Activated effector memory CD4-positive, alpha-beta T cell treated with anti-CD3 and anti-CD28 coated beads, Interleukin-2, amount 50 U/mL, for 16 hours (primary cell): Measurements from ENCODE around the gene PROM1.

Source experiments
- DNase-seq: peaks from one replicate; pipeline ENCODE4 v3.0.0-alpha.2; 2020

PROM1 gene

DNA sequence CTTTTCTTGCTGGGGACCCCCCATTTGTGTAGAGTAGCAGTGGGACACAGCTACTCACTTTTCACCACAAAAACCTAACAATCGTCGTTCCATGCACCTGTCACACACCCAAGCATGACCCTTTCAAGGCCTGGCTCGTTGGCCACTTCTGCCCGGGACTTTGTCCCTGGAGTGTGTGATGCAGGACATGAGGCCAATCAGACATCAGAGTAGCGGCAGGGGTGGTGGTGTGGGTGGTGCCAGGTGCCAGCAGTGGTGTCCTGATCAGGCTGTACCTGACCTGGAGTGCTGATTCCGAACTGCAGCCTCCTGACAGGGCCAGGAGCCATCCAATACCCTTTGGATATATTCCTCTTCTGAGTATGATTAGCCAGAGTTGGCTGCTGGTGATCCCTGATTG is 23.1 kb upstream of the PROM1 start:
- no peak for DNase-seq

- DNase-seq: no peak
Observed at GRCh38 chr4:16104520-16104919, 20.7 kb upstream of the PROM1 start.

DNA sequence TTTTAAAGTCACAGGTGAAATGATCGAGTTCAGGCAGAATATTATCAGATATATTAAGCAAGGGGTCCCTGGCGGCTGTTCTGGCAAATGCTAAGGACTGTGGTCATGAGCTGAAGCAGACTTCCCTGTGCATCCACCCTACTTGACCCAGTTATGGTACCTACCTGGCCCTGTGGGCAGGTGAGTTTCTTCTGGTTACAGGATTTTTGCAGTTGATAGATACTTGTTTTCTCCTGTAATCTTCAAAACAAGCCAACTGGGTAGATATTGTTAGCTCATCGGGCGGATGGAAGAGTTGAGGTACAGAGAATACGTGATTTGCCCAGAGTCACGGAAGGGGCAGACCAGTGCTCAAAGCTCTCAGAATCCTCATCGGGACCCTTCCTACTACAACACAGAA is 18.5 kb upstream of the PROM1 start:
- DNase-seq: no peak

DNA sequence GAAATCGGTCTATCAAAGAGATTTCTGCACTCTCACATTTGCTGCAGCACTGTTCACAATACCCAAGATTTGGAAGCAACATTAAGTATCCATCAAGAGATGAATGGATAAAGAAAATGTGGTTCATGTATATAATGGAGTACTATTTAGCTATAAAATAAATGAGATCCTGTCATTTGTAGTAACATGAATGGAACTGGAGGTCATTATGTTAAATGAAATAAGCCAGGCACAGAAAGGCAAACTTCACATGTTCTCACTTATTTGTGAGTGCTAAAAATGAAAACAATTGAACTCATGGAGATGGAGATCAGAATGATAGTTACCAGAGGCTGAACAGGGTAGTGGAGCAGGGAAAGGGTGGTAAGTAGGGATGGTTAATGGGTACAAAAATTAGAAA is 17.0 kb upstream of the PROM1 start:
- DNase-seq: no peak

DNA sequence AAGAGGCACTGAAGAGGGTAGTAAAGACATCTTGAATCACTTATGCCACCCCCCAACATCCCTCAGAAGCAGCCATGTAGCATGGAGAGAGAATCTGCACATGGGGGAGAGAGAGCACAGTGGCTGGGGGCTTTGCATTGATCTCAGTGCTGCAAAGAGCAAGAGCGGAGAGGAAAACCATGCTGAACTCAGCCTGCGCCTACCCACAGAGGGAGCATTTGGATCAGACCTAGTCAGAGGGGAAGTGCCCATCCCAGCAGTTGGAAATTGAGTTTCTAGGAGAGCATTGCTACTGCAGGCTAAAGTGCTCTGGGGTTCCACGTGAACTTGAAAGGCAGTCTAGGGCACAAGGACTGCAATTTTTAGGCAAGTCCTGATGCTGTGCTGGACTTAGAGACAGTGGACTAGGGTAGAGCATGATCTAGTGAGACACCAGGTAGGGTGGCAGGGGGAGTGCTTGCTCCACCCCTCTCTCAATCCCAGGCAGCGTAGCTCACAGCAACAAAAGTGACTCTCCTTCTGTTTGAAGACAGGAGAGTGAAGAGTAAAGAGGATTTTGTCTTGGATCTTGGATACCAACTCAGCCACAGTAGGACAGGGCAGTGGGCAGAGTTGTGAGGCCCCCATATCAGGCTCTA is 9.0 kb upstream of the PROM1 start:
- DNase-seq: no peak

DNA sequence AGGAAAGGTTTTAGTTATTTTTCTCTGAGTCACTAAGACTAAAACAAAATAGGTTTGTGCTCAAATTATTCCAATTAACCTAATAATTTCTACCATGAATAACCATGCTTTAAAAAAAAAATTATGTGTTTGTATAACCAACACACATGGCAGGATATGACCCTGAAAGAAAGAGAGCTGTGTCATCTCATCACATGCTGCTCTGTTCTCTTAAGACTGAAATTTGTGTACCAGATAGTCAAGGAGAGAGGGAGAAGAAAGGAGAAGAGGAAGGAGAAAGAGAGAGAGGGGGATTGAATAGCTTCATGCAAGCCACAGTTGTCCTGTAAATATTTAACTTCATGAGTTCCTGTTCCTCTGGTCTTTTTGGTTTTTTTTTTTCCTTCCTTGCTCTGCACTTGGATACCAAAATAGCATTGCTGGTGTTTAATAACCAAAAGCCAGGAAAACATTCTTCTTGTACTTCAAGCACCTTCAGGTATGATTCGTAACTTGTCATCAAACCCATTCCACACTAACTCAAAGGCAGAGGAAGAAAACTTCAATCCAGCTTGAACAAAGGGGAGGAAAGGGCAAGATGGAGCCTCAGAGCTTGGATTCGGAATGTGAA is 6.4 kb upstream of the PROM1 start:
- DNase-seq: no peak

GRCh38 chr4:16089156-16089555 is 5.3 kb upstream of the PROM1 start:
- no peak for DNase-seq

DNA sequence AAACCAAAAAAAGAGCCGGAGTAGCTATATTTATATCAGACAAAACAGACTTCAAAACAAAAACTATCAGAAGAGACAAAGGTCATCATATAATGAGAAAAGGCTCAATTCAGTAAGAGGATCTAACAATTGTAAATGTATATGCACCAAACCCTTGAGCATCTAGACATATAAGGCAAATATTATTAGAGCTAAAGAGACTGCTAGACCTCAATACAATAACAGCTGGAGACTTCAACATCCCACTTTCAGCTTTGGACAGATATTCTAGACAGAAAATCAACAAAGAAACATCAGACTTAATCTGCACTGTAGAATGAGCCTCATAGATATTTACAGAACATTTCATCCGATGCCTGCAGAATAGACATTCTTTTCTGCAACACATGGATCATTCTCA is 4.8 kb upstream of the PROM1 start:
- no peak for DNase-seq

DNA sequence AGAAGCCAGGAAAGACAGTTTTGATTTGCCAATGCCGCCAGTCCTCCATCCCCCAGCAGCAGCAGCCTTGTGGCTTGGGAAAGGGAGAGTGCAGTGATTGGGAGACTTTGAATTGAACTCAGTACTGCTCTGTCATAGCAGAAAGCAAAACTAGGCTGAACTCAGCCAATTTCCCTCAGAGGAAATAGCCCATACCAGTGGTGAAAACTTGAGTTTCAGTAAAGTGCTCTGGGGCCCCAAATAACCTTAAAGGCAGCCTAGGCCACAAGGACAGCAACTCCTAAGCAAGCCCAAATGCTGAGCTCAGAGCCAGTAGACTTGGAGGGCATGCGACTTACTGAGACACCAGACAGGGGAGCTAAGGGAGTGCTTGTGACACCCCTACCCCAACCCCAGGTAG is 2.0 kb upstream of the PROM1 start:
- no peak for DNase-seq

DNA sequence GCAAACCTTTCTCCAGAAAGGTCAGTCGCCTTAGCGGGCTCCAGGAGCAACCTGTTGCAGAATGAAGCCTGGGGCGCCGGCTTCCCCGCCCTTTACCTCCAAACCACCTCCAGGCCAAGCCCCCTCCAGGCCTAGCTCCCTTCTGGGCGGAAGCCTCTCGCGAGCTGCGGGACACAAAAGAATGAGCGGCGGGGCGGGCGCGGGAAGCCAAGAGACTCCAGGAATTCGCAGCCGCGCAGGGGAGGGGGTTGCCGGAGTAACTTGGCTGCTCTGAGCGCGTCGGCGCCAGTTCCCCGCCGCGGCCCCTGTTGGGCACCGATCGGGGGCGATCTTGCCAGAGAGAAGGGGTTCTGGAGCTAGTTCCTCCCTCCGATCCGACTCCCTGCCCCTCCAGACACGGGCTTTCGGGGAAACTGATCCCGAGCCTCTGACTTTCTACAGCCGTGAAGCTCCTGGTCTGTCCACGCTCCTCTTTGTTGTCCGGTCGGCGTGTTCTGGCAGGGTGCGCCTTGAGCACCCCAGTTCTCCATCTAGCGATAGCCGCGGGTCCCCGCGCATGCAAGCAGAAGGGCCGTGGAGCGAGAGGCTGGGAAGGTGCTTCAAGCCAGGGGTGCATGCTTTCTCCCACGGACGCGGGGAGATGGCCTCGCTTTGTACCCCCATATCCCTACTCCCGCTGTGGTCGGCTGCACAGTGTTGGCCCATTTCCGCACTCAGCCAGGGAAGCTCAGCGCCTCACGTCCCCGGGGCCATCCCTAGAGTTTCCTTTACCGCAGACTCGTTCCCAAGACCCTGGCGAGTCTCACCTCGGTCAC is 1.2 kb downstream of the PROM1 start:
- DNase-seq: no peak

GRCh38 chr4:16082041-16082425 is 1.8 kb downstream of the PROM1 start:
- no peak for DNase-seq

GRCh38 chr4:16079046-16079445 is 4.8 kb downstream of the PROM1 start:
- no peak for DNase-seq

DNA sequence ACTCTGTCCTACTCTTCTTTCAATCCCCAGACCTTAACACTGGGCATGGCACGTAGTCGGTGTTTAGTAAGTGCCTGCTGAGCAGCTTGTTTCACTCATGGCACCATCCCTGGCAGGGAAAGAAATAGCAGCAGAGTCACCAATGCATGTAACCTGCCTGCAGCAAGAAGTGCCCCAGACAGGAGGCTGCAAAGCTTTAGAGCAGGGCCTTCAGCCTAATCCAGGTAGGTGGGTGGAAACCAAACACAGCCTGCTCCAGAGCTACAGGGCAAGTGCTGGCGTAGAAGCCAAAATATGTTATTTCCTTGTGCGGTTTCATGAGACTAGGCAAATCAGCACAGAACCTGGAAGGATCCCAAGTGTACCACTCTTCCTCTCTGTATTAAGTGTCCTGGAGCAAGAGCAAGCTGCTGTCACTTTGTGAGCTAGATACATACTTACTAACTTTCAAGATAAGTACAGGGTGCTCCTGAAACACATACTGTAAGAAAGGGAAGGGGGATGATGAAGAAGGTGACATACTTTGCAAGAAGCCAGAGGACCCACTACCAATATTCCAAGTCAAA is 5.5 kb downstream of the PROM1 start:
- no peak for DNase-seq

DNA sequence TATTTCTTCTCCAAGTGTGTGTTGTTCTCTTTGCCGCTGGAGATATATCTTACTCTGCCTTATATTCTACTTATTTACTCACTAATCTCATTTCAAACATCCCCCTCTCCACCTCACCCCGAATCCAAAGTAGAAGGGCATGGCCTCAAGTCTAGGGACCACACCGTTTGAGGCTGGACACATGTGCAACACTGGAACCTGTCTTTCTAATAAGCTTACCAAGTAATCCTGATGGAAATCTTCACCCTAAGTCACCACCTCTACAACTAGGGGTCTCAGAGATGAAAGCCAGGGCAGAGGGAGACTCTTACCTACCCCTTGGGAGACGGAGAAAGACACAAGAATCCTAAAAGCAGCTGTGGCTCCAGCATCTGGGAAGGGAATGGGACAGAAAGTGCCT is 6.0 kb downstream of the PROM1 start:
- DNase-seq: no peak

DNA sequence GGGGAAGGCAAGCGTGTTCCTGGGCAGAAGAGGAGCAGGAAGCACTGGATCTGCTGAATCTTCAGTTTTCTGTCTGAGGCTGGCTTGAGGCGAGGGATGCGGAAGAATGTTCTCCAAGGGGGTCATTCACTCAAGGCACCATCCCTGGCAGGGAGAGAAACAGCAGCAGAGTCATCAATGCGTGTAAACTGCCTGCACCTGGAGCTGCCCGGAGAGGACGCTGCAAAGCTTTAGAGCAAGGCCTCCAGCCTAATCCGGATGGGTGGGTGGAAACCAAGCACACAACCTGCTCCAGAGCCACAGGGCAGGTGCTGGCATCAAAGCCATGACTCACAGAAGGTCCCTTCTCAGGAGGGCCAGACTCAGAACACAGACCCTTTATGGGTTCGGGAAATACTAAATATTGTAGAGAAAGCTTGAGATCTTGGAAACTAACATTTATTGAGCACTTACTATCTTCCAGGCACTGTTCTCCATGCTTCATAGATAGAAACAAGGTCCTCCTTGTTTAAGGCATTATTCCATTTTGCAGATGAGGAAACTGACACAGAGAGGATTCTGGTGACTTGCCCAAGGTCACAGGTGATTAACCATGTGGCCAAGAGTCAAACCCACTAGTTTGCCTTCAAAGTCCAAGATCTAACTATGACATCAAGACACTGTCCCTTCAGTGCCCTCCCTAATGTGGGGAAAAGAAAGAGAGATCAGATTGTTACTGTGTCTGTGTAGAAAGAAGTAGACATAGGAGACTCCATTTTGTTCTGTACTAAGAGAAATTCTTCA is 7.7 kb downstream of the PROM1 start:
- DNase-seq: no peak

- no peak for DNase-seq
Observed at GRCh38 chr4:16075061-16075460, 8.8 kb downstream of the PROM1 start.

DNA sequence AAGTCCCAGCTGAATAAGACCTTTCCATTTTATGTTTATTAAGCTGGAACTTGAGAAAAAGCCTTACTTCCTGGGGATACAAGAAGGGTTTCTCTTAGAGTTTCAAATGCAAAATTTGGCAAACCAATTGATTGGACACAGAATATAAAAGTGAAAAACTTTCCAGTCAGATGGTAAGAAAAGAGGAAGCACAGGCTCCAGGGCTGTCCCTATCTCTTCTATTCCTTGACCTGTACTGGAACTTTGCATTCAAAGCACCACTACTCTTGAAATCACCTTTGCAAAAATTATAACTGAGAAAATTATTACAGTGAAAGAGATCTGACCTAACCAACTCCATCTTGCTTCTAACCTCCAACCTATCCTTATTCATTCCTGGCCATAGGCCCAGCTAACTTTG is 11.7 kb downstream of the PROM1 start:
- DNase-seq: no peak

GRCh38 chr4:16070203-16070602 is 13.6 kb downstream of the PROM1 start:
- DNase-seq: no peak

DNA sequence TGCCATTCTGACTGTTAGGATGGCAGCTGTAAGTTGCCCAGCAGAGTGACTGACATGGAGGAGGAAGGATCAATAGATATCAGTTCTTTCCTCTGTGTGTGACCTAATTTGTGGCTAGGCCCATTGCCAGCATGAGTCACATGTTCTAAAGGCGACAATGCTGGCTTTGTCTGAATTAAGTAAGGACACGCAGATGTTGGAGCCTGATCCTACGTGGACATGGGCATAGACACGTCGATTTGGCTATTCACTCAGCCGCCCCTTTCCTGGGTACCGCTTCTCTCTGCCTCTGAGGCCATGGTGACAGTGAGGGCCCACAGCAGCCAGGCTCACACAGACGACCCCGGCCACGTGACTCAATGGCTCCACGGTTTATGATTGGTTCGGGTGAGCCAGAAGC is 16.3 kb downstream of the PROM1 start:
- DNase-seq: no peak

DNA sequence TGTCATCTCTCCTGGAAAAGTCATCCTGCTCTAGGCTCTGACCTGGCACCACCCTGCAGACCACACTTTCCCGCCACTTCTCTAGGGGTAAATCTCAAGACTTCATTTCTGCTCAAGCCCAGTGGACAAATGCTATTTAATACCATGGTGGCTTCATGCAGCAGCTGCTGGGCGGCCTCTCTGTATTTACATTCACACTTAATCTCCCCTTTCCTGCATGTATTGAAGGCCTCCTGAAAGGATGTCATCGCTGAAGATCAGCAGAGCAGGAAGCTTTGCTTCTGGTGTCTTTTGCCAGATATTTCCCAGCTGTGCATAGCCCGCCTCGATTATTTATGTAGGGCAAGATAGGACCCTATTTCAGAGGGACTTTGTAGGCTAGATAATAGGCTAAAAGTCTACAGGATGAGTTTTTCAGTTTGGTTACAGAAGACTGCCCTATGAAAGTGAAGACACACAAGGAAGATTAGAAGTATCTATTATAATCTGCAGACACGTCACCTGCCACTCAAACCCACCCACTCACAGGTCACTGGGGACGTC is 17.2 kb downstream of the PROM1 start:
- no peak for DNase-seq

DNA sequence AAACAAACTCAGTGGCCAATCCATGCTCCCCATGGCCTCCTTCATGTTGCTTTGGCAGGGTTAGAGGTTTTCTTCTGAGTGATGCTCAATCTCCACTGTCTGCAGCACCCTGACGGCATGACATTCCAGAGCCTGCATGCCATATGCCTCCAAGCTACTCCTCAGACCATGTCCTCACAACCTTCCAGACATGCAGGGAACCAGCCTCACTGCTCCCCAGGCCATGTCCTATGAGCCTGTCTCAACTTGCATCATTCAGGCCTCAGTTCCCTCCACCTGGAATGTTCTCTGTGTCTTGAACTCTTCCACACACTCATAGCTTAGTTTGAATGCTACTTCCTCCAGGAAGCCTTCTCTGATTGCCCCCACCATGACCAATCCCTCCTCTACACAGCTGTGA is 18.8 kb downstream of the PROM1 start:
- no peak for DNase-seq

DNA sequence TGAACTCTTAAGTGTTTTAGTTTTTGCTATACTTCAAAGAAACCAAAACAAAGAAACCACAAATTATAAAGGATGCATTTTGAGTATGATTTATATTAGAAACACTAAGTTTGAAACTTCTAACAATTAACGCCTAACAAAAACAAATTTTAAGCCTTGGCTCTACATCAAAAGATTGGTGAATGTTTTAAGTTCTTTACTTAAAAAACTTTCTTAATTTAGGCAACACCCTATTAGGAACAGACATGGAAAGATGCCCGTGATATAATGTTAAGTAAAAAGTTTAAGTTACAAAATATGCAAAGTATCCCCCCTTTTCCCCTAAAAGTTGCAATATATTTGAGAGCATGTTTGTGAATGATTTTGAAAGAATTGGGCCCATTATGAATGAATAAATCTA is 21.2 kb downstream of the PROM1 start:
- DNase-seq: no peak
